H9 (cell line): ENCODE measurements around the gene C11orf65. TPM values are rescaled to one million over a fixed set of nuclear protein-coding genes. Genes with fewer than 3 reads are reported as not detected.

ENCODE experiments used
- DNase-seq: peaks from one replicate; pipeline ENCODE4 v3.0.0-alpha.2; 2017
- H2AFZ ChIP-seq: one replicate; pipeline ENCODE4 v1.6.1; 2013; ENCODE audit warnings: mild to moderate bottlenecking, low read length, control low read depth, moderate library complexity
- H2AK5ac ChIP-seq: 2 replicates; pipeline ENCODE4 v1.6.1; 2013; ENCODE audit warnings: low read length, control low read depth, mixed read lengths; ENCODE audit not compliant: insufficient read length
- H2BK120ac ChIP-seq: one replicate; pipeline ENCODE4 v1.6.1; 2013; ENCODE audit warnings: low read depth, mild to moderate bottlenecking, low read length, control low read depth, inconsistent platforms; ENCODE audit not compliant: poor library complexity, severe bottlenecking
- H2BK12ac ChIP-seq: 2 replicates; pipeline ENCODE4 v1.6.1; 2013; ENCODE audit warnings: low read length, control low read depth, mixed read lengths, low read depth; ENCODE audit not compliant: insufficient read length
- H2BK15ac ChIP-seq: 2 replicates; pipeline ENCODE4 v1.6.1; 2013; ENCODE audit warnings: low read depth, low read length, control low read depth
- H2BK20ac ChIP-seq: one replicate; pipeline ENCODE4 v1.6.1; 2013; ENCODE audit warnings: low read depth, mild to moderate bottlenecking, low read length, control low read depth, inconsistent platforms; ENCODE audit not compliant: poor library complexity, severe bottlenecking
- H2BK5ac ChIP-seq: 2 replicates; pipeline ENCODE4 v1.6.1; 2013; ENCODE audit warnings: low read length, control low read depth, mixed read lengths; ENCODE audit not compliant: insufficient read length
- H3K14ac ChIP-seq: 2 replicates; pipeline ENCODE4 v1.6.1; 2013; ENCODE audit warnings: low read length, control low read depth; ENCODE audit not compliant: insufficient read depth
- H3K18ac ChIP-seq: 2 replicates; pipeline ENCODE4 v1.6.1; 2013; ENCODE audit warnings: low read depth, mild to moderate bottlenecking, mixed read lengths, low read length, control low read depth; ENCODE audit not compliant: insufficient read length
- H3K23ac ChIP-seq: 2 replicates; pipeline ENCODE4 v1.6.1; 2013; ENCODE audit warnings: low read length, control low read depth, mixed read lengths, low read depth; ENCODE audit not compliant: insufficient read length
- H3K23me2 ChIP-seq: 2 replicates; pipeline ENCODE4 v1.6.1; 2013; ENCODE audit warnings: low read depth, mild to moderate bottlenecking, mixed read lengths, low read length, control low read depth; ENCODE audit not compliant: insufficient read length, poor library complexity, severe bottlenecking
- H3K27ac ChIP-seq: 2 replicates; pipeline ENCODE4 v1.5.1; 2013; ENCODE audit warnings: low read length, control low read depth, mixed read lengths, low read depth; ENCODE audit not compliant: insufficient read length
- H3K27me3 ChIP-seq: 2 replicates; pipeline ENCODE4 v1.6.1; 2013; ENCODE audit warnings: low read length, control low read depth, inconsistent platforms; ENCODE audit not compliant: insufficient read depth
- H3K4ac ChIP-seq: 2 replicates; pipeline ENCODE4 v1.6.1; 2013; ENCODE audit warnings: low read depth, mild to moderate bottlenecking, control low read depth, inconsistent platforms, low read length, moderate library complexity
- H3K4me1 ChIP-seq: 2 replicates; pipeline ENCODE4 v1.6.1; 2013; ENCODE audit warnings: low read length, control low read depth, inconsistent platforms; ENCODE audit not compliant: insufficient read depth
- H3K4me2 ChIP-seq: 2 replicates; pipeline ENCODE4 v1.6.1; 2013; ENCODE audit warnings: low read length, control low read depth, mixed read lengths; ENCODE audit not compliant: insufficient read length, insufficient read depth
- H3K56ac ChIP-seq: 2 replicates; pipeline ENCODE4 v1.6.1; 2013; ENCODE audit warnings: low read depth, mild to moderate bottlenecking, mixed read lengths, low read length, control low read depth; ENCODE audit not compliant: insufficient read length
- H3K79me1 ChIP-seq: 2 replicates; pipeline ENCODE4 v1.6.1; 2013; ENCODE audit warnings: low read depth, mild to moderate bottlenecking, moderate library complexity, low read length, control low read depth, inconsistent platforms; ENCODE audit not compliant: insufficient read depth, poor library complexity, severe bottlenecking
- H3K79me2 ChIP-seq: 2 replicates; pipeline ENCODE4 v1.6.1; 2013; ENCODE audit warnings: low read length, control low read depth, inconsistent platforms; ENCODE audit not compliant: insufficient read depth
- H3K9ac ChIP-seq: 2 replicates; pipeline ENCODE4 v1.6.1; 2013; ENCODE audit warnings: low read length, control low read depth, mixed read lengths; ENCODE audit not compliant: insufficient read length; ENCODE audit errors: extremely low read depth
- H3K9me3 ChIP-seq: one replicate; pipeline ENCODE4 v1.6.1; 2013; ENCODE audit warnings: low read depth, low read length, inconsistent platforms; ENCODE audit not compliant: control insufficient read depth
- H3T11ph ChIP-seq: one replicate; pipeline ENCODE4 v1.6.1; 2013; ENCODE audit warnings: mild to moderate bottlenecking, low read length, control low read depth, inconsistent platforms
- H4K20me1 ChIP-seq: one replicate; pipeline ENCODE4 v1.6.1; 2013; ENCODE audit not compliant: control insufficient read depth, insufficient read length, insufficient read depth
- H4K5ac ChIP-seq: 2 replicates; pipeline ENCODE4 v1.6.1; 2013; ENCODE audit warnings: low read depth, mild to moderate bottlenecking, mixed read lengths, low read length, control low read depth; ENCODE audit not compliant: insufficient read length
- H4K8ac ChIP-seq: replicated peaks from 2 replicates; pipeline ENCODE4 v1.6.1; 2013; ENCODE audit warnings: low read length, control low read depth, mixed read lengths, low read depth; ENCODE audit not compliant: insufficient read length
- H4K91ac ChIP-seq: 2 replicates; pipeline ENCODE4 v1.6.1; 2013; ENCODE audit warnings: low read depth, mild to moderate bottlenecking, moderate library complexity, mixed read lengths, low read length, control low read depth; ENCODE audit not compliant: insufficient read length
- H3K27ac Mint-ChIP-seq, 3 experiments: 2 replicates in 2 of 3; 3 replicates in 1 of 3; pipeline ENCODE4 v1.8.0; 2020 to 2021; ENCODE audit warnings: mixed read lengths in 3 of 3, mild to moderate bottlenecking in 1 of 3, moderate library complexity in 1 of 3
- H3K27me3 Mint-ChIP-seq: 2 replicates; pipeline ENCODE4 v1.8.0; 2021; ENCODE audit warnings: low read depth, mild to moderate bottlenecking, moderate library complexity, mixed read lengths
- H3K36me3 Mint-ChIP-seq, 3 experiments: 2 replicates in 2 of 3; 3 replicates in 1 of 3; pipeline ENCODE4 v1.8.0; 2020 to 2021; ENCODE audit warnings: low read depth in 3 of 3, mixed read lengths in 3 of 3; ENCODE audit not compliant: insufficient read depth in 1 of 3
- H3K4me1 Mint-ChIP-seq, 2 experiments: 2 replicates each; pipeline ENCODE4 v1.8.0; 2020; ENCODE audit warnings: mixed read lengths in 2 of 2
- H3K4me3 Mint-ChIP-seq, 2 experiments: 2 replicates in 1 of 2; 3 replicates in 1 of 2; pipeline ENCODE4 v1.8.0; 2020 to 2021; ENCODE audit warnings: mild to moderate bottlenecking in 2 of 2, mixed read lengths in 2 of 2, moderate library complexity in 1 of 2
- H3K9me3 Mint-ChIP-seq, 2 experiments: 2 replicates in 1 of 2; 3 replicates in 1 of 2; pipeline ENCODE4 v1.8.0; 2020; ENCODE audit warnings: mild to moderate bottlenecking in 2 of 2, mixed read lengths in 2 of 2, moderate library complexity in 1 of 2
- CTCF ChIP-seq: fragments of 200-600 bp; sonication (generic); conservative IDR thresholded peaks from 3 replicates; pipeline ENCODE4 v1.8.0; 2021; ENCODE audit warnings: antibody characterized with exemption, mild to moderate bottlenecking
- WGBS: extraction: QIAGEN DNeasy Blood & Tissue Kit; methylation state at CpG from one replicate; pipeline ENCODE4 v1.1.7; 2013; ENCODE audit warnings: missing lambda C conversion rate, low lambda C conversion rate, mixed read lengths; ENCODE audit not compliant: insufficient read length; ENCODE audit errors: extremely low coverage; 5-methylcytosine and 5-hydroxymethylcytosine counted together
- total RNA-seq: library from RNA; stranded (reverse); gene quantifications from 2 replicates; pipeline ENCODE4 v1.2.1, GENCODE V29; 2021

Gene C11orf65
- total RNA-seq, 1 experiment from 2014 or later, result 0.55 TPM

GRCh38 chr11:108512708-108513107 is 45.4 kb upstream of the C11orf65 start:
- H3K23ac ChIP-seq, result no peak overlapping the region
- H2BK12ac ChIP-seq, result no peak overlapping the region
- no peak overlapping the region for H2BK20ac ChIP-seq
- no peak overlapping the region for H2AFZ ChIP-seq
- no peak overlapping the region for H3T11ph ChIP-seq
- peaks cover 10% of the 10 kb centered on the region for H3K9me3 ChIP-seq
- H3K18ac ChIP-seq, result no peak overlapping the region
- H3K9ac ChIP-seq, result no peak overlapping the region
- H3K4me1 ChIP-seq, result no peaks in the 10 kb centered on the region
- Mint-ChIP-seq H3K27me3 (no peaks in the 10 kb centered on the region), H3K36me3 (peaks cover 10 to 46% (median 17%) of the 10 kb centered on the region in 3 experiments; a peak in 6 of 7 replicates), H3K4me1 (no peaks in the 10 kb centered on the region), H3K4me3 (no peak overlapping the region), H3K9me3 (peaks cover 2 to 3% of the 10 kb centered on the region in 2 experiments; a peak in 3 of 5 replicates), H3K27ac (no peak overlapping the region)
- H2BK5ac ChIP-seq, result no peak overlapping the region
- no CpG with 5 or more reads among the region's 2 CpGs for WGBS
- H3K79me1 ChIP-seq, result no peaks in the 10 kb centered on the region
- H3K14ac ChIP-seq, result no peak overlapping the region
- H3K56ac ChIP-seq, result no peak overlapping the region
- no peak overlapping the region for H4K8ac ChIP-seq
- no peak for DNase-seq
- no peak overlapping the region for H4K5ac ChIP-seq
- H3K79me2 ChIP-seq, result no peaks in the 10 kb centered on the region
- H3K4me2 ChIP-seq, result no peak overlapping the region
- H3K4ac ChIP-seq, result no peak overlapping the region
- H3K27ac ChIP-seq, result no peak overlapping the region
- H2AK5ac ChIP-seq, result no peak overlapping the region
- no peak for TF ChIP-seq CTCF
- no peak overlapping the region for H2BK15ac ChIP-seq
- H3K23me2 ChIP-seq, result no peaks in the 10 kb centered on the region
- H3K27me3 ChIP-seq, result no peaks in the 10 kb centered on the region
- H4K91ac ChIP-seq, result no peak overlapping the region
- H4K20me1 ChIP-seq, result no peaks in the 10 kb centered on the region
- no peak overlapping the region for H2BK120ac ChIP-seq
